Thyroid gland (tissue), 4 donors: ENCODE results near the gene SLC35E2B. TPM values are rescaled to one million over a fixed set of nuclear protein-coding genes. Genes with fewer than 3 reads are reported as not detected.

Source experiments
- DNase-seq, 2 donors: peaks; one replicate each; pipeline ENCODE4 v3.0.0-alpha.2; 2019
- H3K27ac ChIP-seq, 3 donors: fragments of 200-600 bp; sonication (generic); 1 replicate in 2 of 3; 2 replicates in 1 of 3; pipeline ENCODE4 v1.5.1; 2016 to 2019; ENCODE audit warnings: mild to moderate bottlenecking in 1 of 3, moderate library complexity in 1 of 3
- H3K27me3 ChIP-seq: fragments of 200-600 bp; sonication (generic); one replicate; pipeline ENCODE4 v1.5.1; 2019
- H3K36me3 ChIP-seq, 2 donors: fragments of 200-600 bp; sonication (generic); one replicate each; pipeline ENCODE4 v1.5.1; 2016 to 2019
- H3K4me1 ChIP-seq, 2 donors: fragments of 200-600 bp; sonication (generic); one replicate each; pipeline ENCODE4 v1.5.1; 2017 to 2019
- H3K4me3 ChIP-seq, 3 donors: fragments of 200-600 bp; sonication (generic); replicated peaks in 1 of 3; 1 replicate in 2 of 3; 2 replicates in 1 of 3; pipeline ENCODE4 v1.5.1; 2016; ENCODE audit warnings: mild to moderate bottlenecking in 1 of 3
- H3K9me3 ChIP-seq: fragments of 200-600 bp; sonication (generic); one replicate; pipeline ENCODE4 v1.5.1; 2017
- POLR2A ChIP-seq, 2 donors: fragments of 450-650 bp; IDR thresholded peaks; one replicate each; pipeline ENCODE4 v1.6.1; 2017; ENCODE audit warnings: antibody characterized with exemption in 2 of 2, mild to moderate bottlenecking in 2 of 2, moderate library complexity in 1 of 2
- WGBS, 2 donors: methylation state at CpG; one replicate each; pipeline ENCODE4 v1.1.5; 2017; 5-methylcytosine and 5-hydroxymethylcytosine counted together
- intact Hi-C: fragments of 100-400 bp; cut with DNase I; formaldehyde crosslinking; loops from one replicate; pipeline ENCODE4 v1.15.1; 2023
- total RNA-seq, 4 donors: library from RNA; depleted of rRNA; stranded (reverse); fragments of >200 nt; gene quantifications; one replicate each; pipeline ENCODE4 v1.2.3, GENCODE V29; 2016
- TF ChIP-seq, protein P1 (sequence below), 6 experiments: fragments of 200-600 bp in 3 of 6; fragments of 450-650 bp in 3 of 6; sonication (generic) in 3 of 6; IDR thresholded peaks; one replicate each; pipeline ENCODE4 v1.5.1; 2016 to 2019; ENCODE audit warnings: antibody characterized with exemption in 6 of 6, mild to moderate bottlenecking in 2 of 6, inconsistent platforms in 1 of 6, moderate library complexity in 1 of 6

The SLC35E2B gene
- total RNA-seq, 4 donors from 2014 or later: 35.5 to 85.1 (median 50.2) TPM

- H3K4me1 ChIP-seq: peaks cover 0 to 2% of the 10 kb centered on the region in 2 donors
- TF ChIP-seq POLR2A (IDR thresholded peaks at IDR 0.05): no peak
- TF ChIP-seq, protein P1, sequence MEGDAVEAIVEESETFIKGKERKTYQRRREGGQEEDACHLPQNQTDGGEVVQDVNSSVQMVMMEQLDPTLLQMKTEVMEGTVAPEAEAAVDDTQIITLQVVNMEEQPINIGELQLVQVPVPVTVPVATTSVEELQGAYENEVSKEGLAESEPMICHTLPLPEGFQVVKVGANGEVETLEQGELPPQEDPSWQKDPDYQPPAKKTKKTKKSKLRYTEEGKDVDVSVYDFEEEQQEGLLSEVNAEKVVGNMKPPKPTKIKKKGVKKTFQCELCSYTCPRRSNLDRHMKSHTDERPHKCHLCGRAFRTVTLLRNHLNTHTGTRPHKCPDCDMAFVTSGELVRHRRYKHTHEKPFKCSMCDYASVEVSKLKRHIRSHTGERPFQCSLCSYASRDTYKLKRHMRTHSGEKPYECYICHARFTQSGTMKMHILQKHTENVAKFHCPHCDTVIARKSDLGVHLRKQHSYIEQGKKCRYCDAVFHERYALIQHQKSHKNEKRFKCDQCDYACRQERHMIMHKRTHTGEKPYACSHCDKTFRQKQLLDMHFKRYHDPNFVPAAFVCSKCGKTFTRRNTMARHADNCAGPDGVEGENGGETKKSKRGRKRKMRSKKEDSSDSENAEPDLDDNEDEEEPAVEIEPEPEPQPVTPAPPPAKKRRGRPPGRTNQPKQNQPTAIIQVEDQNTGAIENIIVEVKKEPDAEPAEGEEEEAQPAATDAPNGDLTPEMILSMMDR (IDR thresholded peaks at IDR 0.05): no peak
- H3K27me3 ChIP-seq: peaks cover 12% of the 10 kb centered on the region
- WGBS, 2 donors: 94 to 95% methylated on average over 6 to 41 of the region's 48 CpGs
- DNase-seq: no peak
- intact Hi-C loops: no loop called here
- H3K9me3 ChIP-seq: no peaks in the 10 kb centered on the region
- no peak overlapping the region for H3K27ac ChIP-seq
- H3K36me3 ChIP-seq: peaks cover 10% of the 10 kb centered on the region in 2 donors
- H3K4me3 ChIP-seq: no peak overlapping the region
These were observed 66.1 kb downstream of the SLC35E2B start for GRCh38 chr1:1626207-1627141.

- TF ChIP-seq POLR2A (IDR thresholded peaks at IDR 0.05): no peak
- TF ChIP-seq, protein P1 (IDR thresholded peaks at IDR 0.05): no peak
- Histone ChIP-seq H3K36me3 (peaks cover 10% of the 10 kb centered on the region in 2 donors), H3K27ac (no peak overlapping the region), H3K4me3 (no peak overlapping the region), H3K9me3 (no peaks in the 10 kb centered on the region), H3K4me1 (no peaks in the 10 kb centered on the region), H3K27me3 (peaks cover 6% of the 10 kb centered on the region)
- intact Hi-C loops: no loop called here
- no peak for DNase-seq
- 89 to 99% methylated on average over 8 of the region's 8 CpGs for WGBS, 2 donors
These were observed 66.8 kb downstream of the SLC35E2B start for GRCh38 chr1:1625824-1626206.

DNA sequence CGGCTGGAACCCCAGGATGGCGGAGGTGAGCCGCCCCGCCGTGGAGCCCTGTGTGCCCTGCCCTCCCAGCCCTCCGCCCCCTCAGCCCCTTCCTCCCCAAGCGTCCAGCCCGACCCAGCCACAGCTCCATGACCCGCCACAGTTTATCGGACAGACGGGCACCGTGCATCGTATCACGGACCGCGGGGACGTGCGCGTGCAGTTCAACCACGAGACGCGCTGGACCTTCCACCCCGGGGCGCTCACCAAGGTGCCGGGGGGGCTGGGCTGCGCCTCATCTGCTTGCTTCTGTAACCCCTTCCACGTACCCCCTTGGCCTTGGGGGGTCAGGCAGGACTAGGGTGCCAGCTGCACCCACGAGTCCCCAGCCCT lies 67.2 kb downstream of the SLC35E2B start:
- H3K9me3 ChIP-seq: no peaks in the 10 kb centered on the region
- 89 to 95% methylated on average over 15 to 28 of the region's 28 CpGs for WGBS, 2 donors
- peaks cover 1% of the 10 kb centered on the region for H3K27me3 ChIP-seq
- intact Hi-C loops: no loop called here
- H3K4me1 ChIP-seq: no peaks in the 10 kb centered on the region
- DNase-seq: no peak
- H3K4me3 ChIP-seq: no peak overlapping the region
- H3K27ac ChIP-seq: no peak overlapping the region
- no peak for TF ChIP-seq POLR2A (IDR thresholded peaks at IDR 0.05)
- TF ChIP-seq, protein P1 (IDR thresholded peaks at IDR 0.05): no peak
- peaks cover 10% of the 10 kb centered on the region in 2 donors for H3K36me3 ChIP-seq

GRCh38 chr1:1624443-1625403 lies 67.9 kb downstream of the SLC35E2B start:
- H3K4me3 ChIP-seq: no peak overlapping the region
- no peak overlapping the region for H3K27ac ChIP-seq
- no peaks in the 10 kb centered on the region for H3K4me1 ChIP-seq
- no peak for DNase-seq
- H3K36me3 ChIP-seq: peaks cover 10% of the 10 kb centered on the region in 2 donors
- no peaks in the 10 kb centered on the region for H3K27me3 ChIP-seq
- intact Hi-C loops: no loop called here
- TF ChIP-seq, protein P1 (IDR thresholded peaks at IDR 0.05): no peak
- TF ChIP-seq POLR2A (IDR thresholded peaks at IDR 0.05): no peak
- 89% methylated on average over 17 to 32 of the region's 38 CpGs for WGBS, 2 donors
- H3K9me3 ChIP-seq: no peaks in the 10 kb centered on the region
